ENCODE measurements around the gene SLC9A9. TPM values are rescaled to one million over a fixed set of nuclear protein-coding genes. Genes with fewer than 3 reads are reported as not detected.

Gene SLC9A9
- total RNA-seq, 1 experiment from 2014 or later: 1.4 TPM

- CTCF ChIA-PET: no interaction called here
- BruUV-seq (replicated peaks): no TSS peak
- intact Hi-C loops (cut with micrococcal nuclease; ENCODE audit: unreplicated experiment): no loop called here
Measured at GRCh38 chr3:143605233-143605950, 242.9 kb downstream of the SLC9A9 start.

GRCh38 chr3:143604402-143605185, 243.7 kb downstream of the SLC9A9 start:
- POLR2A ChIA-PET (ENCODE audit: low non-redundant PET): no interaction called here
- CTCF ChIA-PET: no interaction called here
- Histone ChIP-seq H3K36me3 (ENCODE audit: insufficient read depth, low read length, poor library complexity, severe bottlenecking) (no peaks in the 10 kb centered on the region), H3K27ac (ENCODE audit: low read depth, low read length, poor library complexity, severe bottlenecking) (no peak overlapping the region), H3K9me3 (ENCODE audit: low read depth, low read length, poor library complexity, severe bottlenecking) (no peaks in the 10 kb centered on the region), H3K27me3 (replicated peaks; ENCODE audit: insufficient read depth, low read depth, low read length, poor library complexity) (no peaks in the 10 kb centered on the region), H3K4me1 (ENCODE audit: insufficient read depth, low read length, poor library complexity, severe bottlenecking) (peaks cover 14% of the 10 kb centered on the region), H3K4me3 (ENCODE audit: low read depth, low read length, poor library complexity, severe bottlenecking) (no peak overlapping the region)
- intact Hi-C loops (cut with micrococcal nuclease; ENCODE audit: unreplicated experiment): no loop called here
- TF ChIP-seq CTCF (conservative IDR thresholded peaks at IDR 0.05; ENCODE audit: low read depth, low read length): no peak
- no peak for TF ChIP-seq EZH2 (IDR thresholded peaks at IDR 0.05; ENCODE audit: borderline replicate concordance, low read depth, low read length, poor library complexity, severe bottlenecking)
- DNase-seq (ENCODE audit: low spot score): no peak
- no TSS peak for BruUV-seq (replicated peaks)

More at GRCh38 chr3:143605233-143605950, 242.9 kb downstream of the SLC9A9 start:
- Histone ChIP-seq H3K27ac (ENCODE audit: low read depth, low read length, poor library complexity, severe bottlenecking) (no peak overlapping the region), H3K27me3 (replicated peaks; ENCODE audit: insufficient read depth, low read depth, low read length, poor library complexity) (no peaks in the 10 kb centered on the region), H3K9me3 (ENCODE audit: low read depth, low read length, poor library complexity, severe bottlenecking) (no peaks in the 10 kb centered on the region), H3K4me1 (ENCODE audit: insufficient read depth, low read length, poor library complexity, severe bottlenecking) (peaks cover 14% of the 10 kb centered on the region), H3K4me3 (ENCODE audit: low read depth, low read length, poor library complexity, severe bottlenecking) (no peak overlapping the region), H3K36me3 (ENCODE audit: insufficient read depth, low read length, poor library complexity, severe bottlenecking) (no peaks in the 10 kb centered on the region)
- TF ChIP-seq EZH2 (IDR thresholded peaks at IDR 0.05; ENCODE audit: borderline replicate concordance, low read depth, low read length, poor library complexity, severe bottlenecking) (no peak), CTCF (conservative IDR thresholded peaks at IDR 0.05; ENCODE audit: low read depth, low read length) (no peak)
- POLR2A ChIA-PET (ENCODE audit: low non-redundant PET): no interaction called here
- no peak for DNase-seq (ENCODE audit: low spot score)

- ChIA-PET POLR2A (ENCODE audit: low non-redundant PET) (no interaction called here), CTCF (no interaction called here)
- peaks cover 17% of the 10 kb centered on the region for H3K4me1 ChIP-seq (ENCODE audit: insufficient read depth, low read length, poor library complexity, severe bottlenecking)
- no peak for TF ChIP-seq CTCF (conservative IDR thresholded peaks at IDR 0.05; ENCODE audit: low read depth, low read length)
- no peak for TF ChIP-seq EZH2 (IDR thresholded peaks at IDR 0.05; ENCODE audit: borderline replicate concordance, low read depth, low read length, poor library complexity, severe bottlenecking)
- no peak overlapping the region for H3K27ac ChIP-seq (ENCODE audit: low read depth, low read length, poor library complexity, severe bottlenecking)
- H3K9me3 ChIP-seq (ENCODE audit: low read depth, low read length, poor library complexity, severe bottlenecking): no peaks in the 10 kb centered on the region
- BruUV-seq (replicated peaks): no TSS peak
- no peaks in the 10 kb centered on the region for H3K27me3 ChIP-seq (replicated peaks; ENCODE audit: insufficient read depth, low read depth, low read length, poor library complexity)
- intact Hi-C loops (cut with micrococcal nuclease; ENCODE audit: unreplicated experiment): no loop called here
- H3K36me3 ChIP-seq (ENCODE audit: insufficient read depth, low read length, poor library complexity, severe bottlenecking): no peaks in the 10 kb centered on the region
- no peak for DNase-seq (ENCODE audit: low spot score)
- H3K4me3 ChIP-seq (ENCODE audit: low read depth, low read length, poor library complexity, severe bottlenecking): no peak overlapping the region
Measured at GRCh38 chr3:143603774-143604173, 244.5 kb downstream of the SLC9A9 start.
